ENCODE results near the gene PINLYP. TPM values are rescaled to one million over a fixed set of nuclear protein-coding genes. Genes with fewer than 3 reads are reported as not detected.

PINLYP gene
- total RNA-seq, 2 experiments from 2014 or later, result 9.7 to 12.3 TPM

- Mint-ChIP-seq H3K9me3 (no peaks in the 10 kb centered on the region), H3K4me1 (ENCODE audit: low read depth) (peaks cover 15% of the 10 kb centered on the region), H3K36me3 (ENCODE audit: low read depth) (peaks cover 8% of the 10 kb centered on the region), H3K4me3 (no peak overlapping the region), H3K27ac (peak overlapping the region; percentile 51), H3K27me3 (no peaks in the 10 kb centered on the region)
- ATAC-seq, result no peak
- intact Hi-C loops (cut with micrococcal nuclease), result no loop called here
- CTCF ChIA-PET, result no interaction called here
- POLR2A ChIA-PET, result no interaction called here
- DNase-seq, result no peak
- TF ChIP-seq CTCF (IDR thresholded peaks at IDR 0.05), result no peak
Observed at GRCh38 chr19:43610493-43610892, 34.9 kb downstream of the PINLYP start.

- Mint-ChIP-seq H3K27ac (peak within 1 kb of the TSS; percentile 51), H3K36me3 (ENCODE audit: low read depth) (peaks cover 8% of the 10 kb centered on the region), H3K4me3 (no peak within 1 kb of the TSS), H3K4me1 (ENCODE audit: low read depth) (peaks cover 19% of the 10 kb centered on the region), H3K9me3 (no peaks in the 10 kb centered on the region), H3K27me3 (no peaks in the 10 kb centered on the region)
- intact Hi-C loops (cut with micrococcal nuclease), result no loop called here
- ATAC-seq, result no peak
- TF ChIP-seq CTCF (IDR thresholded peaks at IDR 0.05), result no peak
- no peak for DNase-seq
- ChIA-PET POLR2A (interaction anchor here (1.2 kb wide), 1 partner anchor 12 kb away, joined by 3 read pairs; no protein-coding TSS in a partner anchor), CTCF (no interaction called here)
Observed at GRCh38 chr19:43611788-43612187, 36.2 kb downstream of the PINLYP start, which contains the start of gene SRRM5. Gene SRRM5, plus strand, starts transcription at chr19:43612088. Its CDS starts 34 bp downstream, at chr19:43612122.

GRCh38 chr19:43612374-43612773, 36.8 kb downstream of the PINLYP start:
- Mint-ChIP-seq H3K36me3 (ENCODE audit: low read depth) (peaks cover 8% of the 10 kb centered on the region), H3K4me1 (ENCODE audit: low read depth) (peaks cover 21% of the 10 kb centered on the region), H3K9me3 (no peaks in the 10 kb centered on the region), H3K27ac (no peak overlapping the region), H3K27me3 (no peaks in the 10 kb centered on the region), H3K4me3 (no peak overlapping the region)
- DNase-seq (no peak), ATAC-seq (no peak)
- POLR2A ChIA-PET, result interaction anchor here (1.2 kb wide), 1 partner anchor 13 kb away, joined by 3 read pairs; no protein-coding TSS in a partner anchor
- intact Hi-C loops (cut with micrococcal nuclease), result no loop called here
- CTCF ChIA-PET, result no interaction called here
- TF ChIP-seq CTCF (IDR thresholded peaks at IDR 0.05), result no peak

GRCh38 chr19:43616306-43616705, 40.7 kb downstream of the PINLYP start:
- Mint-ChIP-seq H3K27me3 (no peaks in the 10 kb centered on the region), H3K36me3 (ENCODE audit: low read depth) (peaks cover 8% of the 10 kb centered on the region), H3K9me3 (no peaks in the 10 kb centered on the region), H3K4me1 (ENCODE audit: low read depth) (peaks cover 26% of the 10 kb centered on the region), H3K4me3 (no peak overlapping the region), H3K27ac (no peak overlapping the region)
- no peak for DNase-seq
- intact Hi-C loops (cut with micrococcal nuclease), result no loop called here
- no peak for ATAC-seq
- TF ChIP-seq CTCF (IDR thresholded peaks at IDR 0.05), result no peak
- ChIA-PET POLR2A (interaction anchor here (0.8 to 1.5 kb wide), 3 partner anchors 11 to 82 kb away, joined by 3 to 4 read pairs (median 4); no protein-coding TSS in a partner anchor), CTCF (interaction anchor here (1.6 kb wide), 1 partner anchor 61 kb away, joined by 7 read pairs; no protein-coding TSS in a partner anchor)

GRCh38 chr19:43616954-43617353, 41.4 kb downstream of the PINLYP start:
- TF ChIP-seq CTCF (IDR thresholded peaks at IDR 0.05), result no peak
- DNase-seq (no peak), ATAC-seq (no peak)
- POLR2A ChIA-PET, result interaction anchor here (1.5 kb wide), 1 partner anchor 12 kb away, joined by 4 read pairs; no protein-coding TSS in a partner anchor
- intact Hi-C loops (cut with micrococcal nuclease), result no loop called here
- no peaks in the 10 kb centered on the region for H3K27me3 Mint-ChIP-seq
- CTCF ChIA-PET, result interaction anchor here (1.6 kb wide), 1 partner anchor 61 kb away, joined by 7 read pairs; no protein-coding TSS in a partner anchor
- peaks cover 6% of the 10 kb centered on the region for H3K36me3 Mint-ChIP-seq (ENCODE audit: low read depth)
- no peaks in the 10 kb centered on the region for H3K9me3 Mint-ChIP-seq
- H3K4me1 Mint-ChIP-seq (ENCODE audit: low read depth), result peaks cover 25% of the 10 kb centered on the region
- peak overlapping the region; percentile 46 for H3K27ac Mint-ChIP-seq
- H3K4me3 Mint-ChIP-seq, result no peak overlapping the region

Measured in activated CD8-positive, alpha-beta T cell treated with anti-CD3 and anti-CD28 coated beads for 36 hours (primary cell).